ENCODE data around the gene XPO6.

GRCh38 chr16:28103516-28104170 is 108.1 kb downstream of the XPO6 start:
- TF ChIP-seq CTCF (IDR thresholded peaks at IDR 0.05) (no peak), ZFX (IDR thresholded peaks at IDR 0.05; ENCODE audit: borderline replicate concordance) (no peak)

Data from 22Rv1 (cell line).